NCI-H748 (cell line): ENCODE data around the gene CCDC136.
A peak's percentile ranks its signal among the peaks of the same experiment; 100 is the strongest.

Experiments
- DNase-seq: peaks from one replicate; lab custom pipeline; 2025; ENCODE audit not compliant: unreplicated experiment; lab: John Stamatoyannopoulos, UW

The CCDC136 gene

DNA sequence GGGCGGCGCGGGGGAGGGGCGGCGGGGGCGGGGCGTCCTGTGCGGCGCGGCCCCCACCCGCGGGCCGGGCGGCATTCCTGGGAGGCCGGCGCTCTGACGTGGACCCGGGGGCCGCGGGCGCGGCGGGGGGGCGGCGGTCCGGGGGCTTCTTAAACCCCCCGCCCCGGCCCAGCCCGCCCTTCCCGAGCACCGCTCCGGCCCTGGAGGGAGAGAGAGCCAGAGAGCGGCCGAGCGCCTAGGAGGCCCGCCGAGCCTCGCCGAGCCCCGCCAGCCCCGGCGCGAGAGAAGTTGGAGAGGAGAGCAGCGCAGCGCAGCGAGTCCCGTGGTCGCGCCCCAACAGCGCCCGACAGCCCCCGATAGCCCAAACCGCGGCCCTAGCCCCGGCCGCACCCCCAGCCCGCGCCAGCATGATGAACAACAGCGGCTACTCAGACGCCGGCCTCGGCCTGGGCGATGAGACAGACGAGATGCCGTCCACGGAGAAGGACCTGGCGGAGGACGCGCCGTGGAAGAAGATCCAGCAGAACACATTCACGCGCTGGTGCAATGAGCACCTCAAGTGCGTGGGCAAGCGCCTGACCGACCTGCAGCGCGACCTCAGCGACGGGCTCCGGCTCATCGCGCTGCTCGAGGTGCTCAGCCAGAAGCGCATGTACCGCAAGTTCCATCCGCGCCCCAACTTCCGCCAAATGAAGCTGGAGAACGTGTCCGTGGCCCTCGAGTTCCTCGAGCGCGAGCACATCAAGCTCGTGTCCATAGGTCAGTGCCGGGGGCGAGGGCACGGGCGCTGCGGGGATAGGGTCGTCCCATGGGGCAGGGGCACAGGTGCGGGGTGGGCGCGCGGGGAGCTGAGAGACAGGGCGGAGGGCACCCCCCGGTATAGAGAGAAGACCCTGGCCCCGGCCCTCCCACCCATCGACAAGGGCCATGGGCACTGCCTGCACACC is 38.7 kb downstream of the CCDC136 start, which contains the start of gene FLNC:
FLNC (plus strand) TSS at position 176 of the 947 bp plus-strand sequence; CDS start at position 408, 232 bp downstream.
- peak; percentile 25 for DNase-seq

DNA sequence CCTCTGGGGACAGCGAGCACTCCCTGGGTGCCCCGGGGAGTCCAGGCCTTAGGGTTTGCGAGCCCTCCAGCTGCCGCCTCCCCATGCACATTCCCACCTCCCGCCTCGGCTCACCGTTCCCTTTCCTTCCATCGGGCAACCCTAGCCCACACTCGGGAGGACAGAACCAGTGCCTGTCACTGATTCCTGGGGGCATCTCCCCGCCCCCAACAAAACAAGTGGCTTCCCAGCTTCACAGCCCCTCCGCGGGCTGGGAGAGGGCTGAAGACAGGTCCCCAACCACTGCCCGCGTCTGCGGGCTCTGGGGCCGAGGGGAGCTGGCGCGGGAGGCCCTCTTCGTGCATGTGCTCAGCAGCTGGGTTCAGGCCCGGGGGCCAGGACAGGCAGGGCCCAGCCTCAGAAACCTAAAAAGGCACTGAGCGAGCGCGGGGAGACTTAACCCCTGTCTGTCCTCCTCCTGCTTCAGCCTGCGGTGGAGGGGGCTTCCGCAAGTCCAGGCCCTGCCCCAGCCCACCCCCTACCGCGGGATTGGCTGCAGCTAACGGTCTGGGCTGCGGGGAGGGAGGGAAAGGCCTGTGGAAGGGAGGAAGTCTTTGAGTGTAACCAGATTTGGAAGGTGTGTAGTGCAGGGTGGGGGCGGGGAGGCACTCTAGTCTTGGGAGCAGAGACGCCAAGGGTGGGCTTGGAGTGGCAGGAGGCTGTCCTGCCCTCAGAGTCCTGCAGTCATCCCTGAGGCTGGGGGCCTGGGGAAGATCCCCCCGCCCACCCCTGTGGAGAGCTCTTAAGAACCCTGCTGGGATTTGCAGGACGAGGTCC is 39.6 kb downstream of the CCDC136 start:
- DNase-seq, result no peak

- no peak for DNase-seq
These were observed 40.5 kb downstream of the CCDC136 start for GRCh38 chr7:128831994-128832879.

GRCh38 chr7:128832880-128833147 is 41.0 kb downstream of the CCDC136 start:
- no peak for DNase-seq

DNA sequence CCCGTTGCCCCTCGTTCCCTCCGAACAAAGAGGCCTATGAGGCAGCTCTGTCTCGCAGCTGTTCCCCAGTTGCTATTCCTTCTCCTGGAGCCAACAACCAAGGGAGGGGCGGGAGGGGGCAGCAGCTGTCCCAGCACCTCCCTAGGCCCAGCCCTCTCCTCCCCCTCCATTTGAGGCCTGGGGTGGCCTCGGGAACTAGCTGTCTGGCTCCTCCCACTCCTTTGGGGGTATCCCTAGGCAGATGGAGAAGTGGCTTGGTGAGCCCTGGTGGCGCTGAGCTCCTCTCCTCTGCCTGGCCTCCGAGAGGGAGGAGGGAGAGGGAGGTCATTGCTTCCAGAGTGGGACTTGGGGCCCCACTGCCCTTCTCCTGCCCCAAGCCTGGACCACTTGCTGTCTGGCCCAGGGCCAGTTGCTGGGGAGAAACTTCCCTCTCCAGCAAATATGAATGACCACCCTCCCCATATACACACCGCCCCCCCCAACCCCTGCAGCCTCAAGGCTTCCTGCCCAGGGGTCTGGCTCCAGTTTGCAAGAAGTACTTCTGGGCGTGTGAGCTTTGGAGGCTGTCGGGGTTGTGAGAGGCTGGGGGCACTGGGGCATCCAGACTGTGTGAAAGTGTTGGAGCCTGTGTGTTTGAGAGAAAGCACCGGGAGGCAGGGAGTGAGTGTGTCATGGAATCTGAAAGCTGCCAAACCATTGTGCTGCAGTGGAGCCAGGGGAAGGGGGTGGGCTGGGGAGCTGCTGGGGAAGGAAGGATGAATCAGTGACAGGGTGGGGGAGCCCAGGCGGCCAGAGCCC is 41.6 kb downstream of the CCDC136 start:
- DNase-seq, result no peak

DNA sequence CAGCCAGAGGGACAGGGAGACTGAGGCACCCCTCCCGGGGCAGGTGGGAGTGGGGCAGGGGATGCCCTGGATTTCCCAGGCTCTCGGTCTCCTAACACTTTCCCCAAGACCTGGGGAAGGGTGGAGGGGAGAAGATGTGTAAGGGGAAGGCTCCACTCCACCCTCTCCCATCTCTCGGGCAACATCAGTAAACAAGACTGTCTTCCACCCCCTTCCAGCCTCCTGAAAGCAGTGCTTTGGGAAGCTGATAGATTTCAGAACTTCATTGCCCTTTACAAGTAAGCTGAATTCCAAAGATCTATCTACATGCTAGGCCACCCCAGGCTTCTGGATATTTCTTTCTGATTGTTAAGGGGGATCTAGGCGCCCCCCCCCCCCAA is 42.2 kb downstream of the CCDC136 start:
- no peak for DNase-seq

DNA sequence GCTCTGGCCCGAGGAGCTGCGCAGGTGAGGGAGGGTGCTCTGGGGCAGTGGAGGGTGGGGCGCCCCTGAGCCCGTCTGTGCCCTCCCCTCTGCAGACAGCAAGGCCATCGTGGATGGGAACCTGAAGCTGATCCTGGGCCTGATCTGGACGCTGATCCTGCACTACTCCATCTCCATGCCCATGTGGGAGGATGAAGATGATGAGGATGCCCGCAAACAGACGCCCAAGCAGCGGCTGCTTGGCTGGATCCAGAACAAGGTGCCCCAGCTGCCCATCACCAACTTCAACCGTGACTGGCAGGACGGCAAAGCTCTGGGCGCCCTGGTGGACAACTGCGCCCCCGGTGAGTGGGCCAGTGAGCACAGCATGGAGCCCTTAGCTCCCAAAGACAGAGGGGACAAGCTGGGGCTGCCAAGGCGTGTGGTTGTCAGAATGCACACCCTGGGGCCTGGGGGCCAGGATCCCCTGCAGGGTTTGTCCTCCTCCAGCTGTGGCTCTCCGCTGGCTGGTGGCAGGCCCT is 43.5 kb downstream of the CCDC136 start:
- DNase-seq, result no peak

GRCh38 chr7:128835790-128836641 is 44.2 kb downstream of the CCDC136 start:
- DNase-seq, result no peak

GRCh38 chr7:128836729-128837348 is 45.1 kb downstream of the CCDC136 start:
- DNase-seq, result no peak

- no peak for DNase-seq
These were observed 45.8 kb downstream of the CCDC136 start for GRCh38 chr7:128837521-128837921.

DNA sequence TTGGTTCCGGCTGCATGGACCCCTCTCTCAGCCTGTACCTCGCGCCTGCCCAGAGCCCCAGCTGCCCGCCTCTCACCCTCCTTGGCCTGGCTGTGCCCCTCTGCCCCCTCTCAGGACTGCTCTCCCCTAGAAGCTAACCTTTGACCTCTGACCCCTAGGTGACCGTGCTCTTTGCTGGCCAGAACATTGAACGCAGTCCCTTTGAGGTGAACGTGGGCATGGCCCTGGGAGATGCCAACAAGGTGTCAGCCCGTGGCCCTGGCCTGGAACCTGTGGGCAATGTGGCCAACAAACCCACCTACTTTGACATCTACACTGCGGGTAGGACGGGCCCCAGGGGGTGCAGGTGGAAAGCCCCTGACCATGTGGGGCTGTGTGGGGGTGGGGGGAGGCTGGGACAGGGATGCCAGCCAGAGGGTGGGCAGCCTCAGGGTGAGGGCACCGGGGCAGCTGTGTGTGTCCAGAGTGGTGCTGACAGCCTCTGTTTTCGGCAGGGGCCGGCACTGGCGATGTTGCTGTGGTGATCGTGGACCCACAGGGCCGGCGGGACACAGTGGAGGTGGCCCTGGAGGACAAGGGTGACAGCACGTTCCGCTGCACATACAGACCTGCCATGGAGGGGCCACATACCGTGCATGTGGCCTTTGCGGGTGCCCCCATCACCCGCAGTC is 46.5 kb downstream of the CCDC136 start:
- DNase-seq, result no peak

DNA sequence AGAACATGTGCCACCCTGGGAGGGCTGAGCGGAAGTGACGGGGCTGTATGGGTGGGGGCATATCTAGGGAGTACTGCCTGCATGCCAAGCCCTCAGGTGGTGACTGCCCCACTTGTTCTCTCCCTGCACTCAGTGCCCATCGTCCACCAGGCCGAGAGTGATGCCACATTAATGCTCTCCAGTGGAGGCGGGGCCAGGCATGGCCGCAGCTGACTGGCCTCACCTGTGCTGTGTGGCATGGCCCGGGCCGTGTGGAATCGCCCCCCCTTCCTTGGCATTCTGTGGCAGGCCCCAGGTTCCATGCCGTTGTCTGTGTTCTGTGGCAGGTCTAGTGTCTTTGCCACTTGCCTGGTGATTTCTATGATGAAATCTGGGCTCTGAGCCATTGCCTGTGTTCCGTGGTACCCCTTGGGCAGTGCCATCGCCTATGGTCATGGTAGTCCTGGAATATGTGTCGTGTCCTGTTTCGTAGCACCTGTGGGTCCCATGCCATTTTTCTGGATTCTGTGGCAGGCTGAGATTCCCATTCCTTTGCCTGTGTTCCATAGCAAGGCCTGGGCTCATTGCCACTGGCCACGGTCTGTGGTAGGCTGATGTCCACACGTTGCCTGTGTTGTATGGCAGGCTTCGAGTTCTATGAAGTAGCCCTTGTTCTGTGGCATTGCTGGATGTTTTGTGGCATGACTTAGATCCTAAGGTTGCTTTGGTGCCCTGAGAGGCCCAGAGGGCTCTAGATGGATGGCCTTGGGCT is 47.4 kb downstream of the CCDC136 start:
- DNase-seq, result no peak

- DNase-seq, result no peak
These were observed 48.0 kb downstream of the CCDC136 start for GRCh38 chr7:128839751-128840177.

GRCh38 chr7:128840326-128841170 is 48.8 kb downstream of the CCDC136 start:
- no peak for DNase-seq

DNA sequence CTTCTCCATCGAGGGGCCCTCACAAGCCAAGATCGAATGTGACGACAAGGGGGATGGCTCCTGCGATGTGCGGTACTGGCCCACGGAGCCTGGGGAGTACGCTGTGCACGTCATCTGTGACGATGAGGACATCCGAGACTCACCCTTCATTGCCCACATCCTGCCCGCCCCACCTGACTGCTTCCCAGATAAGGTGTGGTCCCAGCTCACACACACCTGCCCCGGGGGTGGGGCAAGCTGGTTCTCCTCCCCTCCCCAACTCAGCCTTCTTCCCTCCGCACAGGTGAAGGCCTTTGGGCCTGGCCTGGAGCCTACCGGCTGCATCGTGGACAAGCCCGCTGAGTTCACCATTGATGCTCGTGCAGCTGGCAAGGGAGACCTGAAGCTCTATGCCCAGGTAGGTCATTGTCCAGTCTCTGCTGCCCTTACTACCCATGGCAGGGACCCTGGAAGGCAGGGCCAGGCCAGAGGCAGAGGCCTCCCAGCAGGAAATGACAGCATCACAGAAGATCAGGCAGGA is 49.5 kb downstream of the CCDC136 start:
- no peak for DNase-seq
